KOPT-K1 (cell line): ENCODE measurements around the gene STARD4.

Source experiments
- H3K27ac ChIP-seq: fragments of 200-600 bp; sonication (generic); 2 replicates; pipeline ENCODE4 v1.5.1; 2016; ENCODE audit warnings: antibody characterized with exemption, mild to moderate bottlenecking, low read depth, low read length; ENCODE audit not compliant: poor library complexity, severe bottlenecking
- H3K36me3 ChIP-seq: fragments of 200-600 bp; sonication (generic); 2 replicates; pipeline ENCODE4 v1.5.1; 2017; ENCODE audit warnings: antibody characterized with exemption, mild to moderate bottlenecking, low read length, moderate library complexity; ENCODE audit not compliant: insufficient read depth
- H3K9me3 ChIP-seq: fragments of 200-600 bp; sonication (generic); 2 replicates; pipeline ENCODE4 v1.5.1; 2017; ENCODE audit warnings: antibody characterized with exemption, low read length, mild to moderate bottlenecking; ENCODE audit not compliant: insufficient read depth, poor library complexity, severe bottlenecking

STARD4 gene, protein sequence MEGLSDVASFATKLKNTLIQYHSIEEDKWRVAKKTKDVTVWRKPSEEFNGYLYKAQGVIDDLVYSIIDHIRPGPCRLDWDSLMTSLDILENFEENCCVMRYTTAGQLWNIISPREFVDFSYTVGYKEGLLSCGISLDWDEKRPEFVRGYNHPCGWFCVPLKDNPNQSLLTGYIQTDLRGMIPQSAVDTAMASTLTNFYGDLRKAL

DNA sequence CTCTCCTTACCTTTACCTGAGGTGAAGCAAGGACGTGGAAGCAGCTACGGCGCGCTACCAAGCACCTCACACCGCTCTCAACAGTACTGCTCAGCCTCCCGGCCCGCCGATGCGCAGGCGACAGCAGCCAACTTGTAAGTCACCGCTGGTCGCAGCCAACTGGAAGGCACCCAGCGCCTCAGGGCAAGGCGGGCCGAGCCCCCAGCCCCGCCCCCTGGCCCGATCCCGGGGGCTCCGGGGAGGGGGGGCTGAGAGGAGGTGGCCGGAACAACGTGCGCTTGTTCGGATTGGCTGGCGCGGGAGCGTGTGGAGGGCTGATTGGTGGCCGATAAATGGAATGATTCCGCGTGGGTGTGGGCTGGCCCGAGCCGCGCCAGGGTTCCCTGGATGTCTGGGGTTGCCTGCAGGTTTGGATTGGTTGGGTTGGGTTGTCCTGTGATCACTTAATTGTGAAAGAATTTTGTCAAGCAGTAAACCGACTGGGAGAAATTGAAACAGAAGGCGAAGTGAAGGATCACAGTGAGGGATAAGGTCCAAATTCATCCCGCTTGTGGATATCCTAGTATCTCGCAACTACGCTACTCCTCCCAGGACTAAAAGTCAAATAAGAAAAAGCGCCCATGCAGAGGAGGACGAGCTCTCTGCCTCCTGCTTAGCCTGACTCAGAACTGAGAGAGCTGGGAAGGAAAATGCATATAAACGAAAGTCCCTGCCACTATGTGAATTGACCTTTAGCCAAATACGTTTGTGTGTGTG, at the start of gene STARD4:
STARD4 (minus strand) TSS at position 161 of the 756 bp plus-strand sequence. CDS start 5,102 bp downstream, outside the sequence.
- Histone ChIP-seq H3K36me3 (0 out of 2 replicates have a peak, but pooled peaks cover 7% of the 10 kb centered on the region), H3K9me3 (no peaks in the 10 kb centered on the region), H3K27ac (peak within 1 kb of the TSS; percentile 98)

DNA sequence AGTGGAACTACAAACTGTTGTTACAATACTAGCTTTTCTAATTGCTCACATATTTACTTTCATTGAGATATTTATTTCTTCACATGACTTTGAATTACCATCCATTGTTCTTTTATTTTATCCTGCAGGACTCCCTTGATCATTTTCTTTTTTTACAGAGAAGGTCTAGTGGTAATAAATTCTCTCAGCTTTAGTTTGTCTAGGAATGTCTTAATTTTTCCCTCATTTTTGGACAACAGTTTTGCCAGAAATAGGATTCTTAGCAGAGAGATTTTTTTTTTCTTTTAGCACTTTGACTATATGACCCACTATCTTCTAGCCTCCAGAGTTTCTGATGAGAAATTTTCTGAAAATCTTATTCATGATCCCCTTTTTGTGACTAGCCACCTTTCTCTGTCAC, 47.3 kb upstream of the STARD4 start:
- no peak overlapping the region for H3K27ac ChIP-seq
- no peaks in the 10 kb centered on the region for H3K36me3 ChIP-seq
- peaks cover 5% of the 10 kb centered on the region for H3K9me3 ChIP-seq

DNA sequence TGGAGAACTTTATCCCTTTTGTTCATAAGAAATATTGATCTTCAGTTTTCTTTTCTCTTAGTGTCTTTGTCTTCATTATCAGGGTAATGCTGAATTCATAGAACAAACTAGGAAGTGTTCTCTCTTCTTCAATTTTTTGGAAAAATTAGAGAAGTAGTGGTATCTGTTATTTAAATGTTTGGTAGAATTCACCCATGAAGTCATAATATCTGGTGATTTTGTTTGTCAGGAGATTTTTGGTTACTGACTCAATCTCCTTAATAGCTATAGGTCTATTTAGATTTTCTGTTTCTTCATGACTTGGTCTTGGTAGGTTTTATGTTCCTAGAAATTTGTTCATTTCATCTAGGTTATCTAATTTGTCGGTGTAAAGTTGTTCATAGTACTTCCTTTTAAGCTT, 45.4 kb upstream of the STARD4 start:
- Histone ChIP-seq H3K9me3 (peaks cover 5% of the 10 kb centered on the region), H3K27ac (no peak overlapping the region), H3K36me3 (no peaks in the 10 kb centered on the region)

DNA sequence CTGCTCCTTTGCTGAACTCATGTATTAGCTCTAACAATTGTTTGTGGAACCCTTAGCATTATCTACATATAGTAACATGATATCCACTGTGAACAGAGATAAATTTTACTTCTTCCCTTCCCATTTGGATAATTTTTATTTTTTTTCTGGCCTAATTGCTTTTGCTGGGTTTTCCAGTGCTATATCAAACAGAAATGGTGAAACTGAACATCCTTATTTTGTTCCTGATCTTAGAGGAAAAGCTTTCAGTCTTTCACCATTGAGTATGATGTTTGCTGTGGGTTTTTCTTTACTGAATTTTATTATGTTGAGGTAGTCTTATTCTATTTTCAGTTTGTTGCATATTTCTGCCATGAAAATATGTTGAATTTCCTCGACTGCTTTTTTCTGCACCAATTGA, 44.8 kb upstream of the STARD4 start:
- no peak overlapping the region for H3K27ac ChIP-seq
- peaks cover 5% of the 10 kb centered on the region for H3K9me3 ChIP-seq

DNA sequence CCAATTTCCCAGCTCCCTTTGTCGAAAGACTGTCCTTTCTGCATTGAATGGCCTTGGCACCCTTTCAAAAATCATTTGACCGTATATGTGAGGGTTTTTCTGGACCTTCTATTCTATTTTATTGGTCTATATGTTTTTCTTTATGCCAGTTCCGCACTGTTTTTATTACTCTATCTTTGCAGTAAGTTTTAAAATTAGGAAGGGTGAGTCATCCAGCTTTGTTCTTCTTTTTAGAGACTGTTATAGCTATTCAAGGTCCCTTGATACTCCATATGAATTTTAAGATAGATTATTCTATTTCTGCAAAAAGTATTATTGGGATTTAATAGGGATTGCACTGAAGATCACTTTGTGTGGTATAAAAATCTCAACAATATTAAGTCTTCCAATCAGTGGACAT, 44.2 kb upstream of the STARD4 start:
- no peak overlapping the region for H3K27ac ChIP-seq
- no peaks in the 10 kb centered on the region for H3K36me3 ChIP-seq
- H3K9me3 ChIP-seq: peaks cover 5% of the 10 kb centered on the region

More for the DNA sequence above, 44.8 kb upstream of the STARD4 start:
- no peaks in the 10 kb centered on the region for H3K36me3 ChIP-seq

DNA sequence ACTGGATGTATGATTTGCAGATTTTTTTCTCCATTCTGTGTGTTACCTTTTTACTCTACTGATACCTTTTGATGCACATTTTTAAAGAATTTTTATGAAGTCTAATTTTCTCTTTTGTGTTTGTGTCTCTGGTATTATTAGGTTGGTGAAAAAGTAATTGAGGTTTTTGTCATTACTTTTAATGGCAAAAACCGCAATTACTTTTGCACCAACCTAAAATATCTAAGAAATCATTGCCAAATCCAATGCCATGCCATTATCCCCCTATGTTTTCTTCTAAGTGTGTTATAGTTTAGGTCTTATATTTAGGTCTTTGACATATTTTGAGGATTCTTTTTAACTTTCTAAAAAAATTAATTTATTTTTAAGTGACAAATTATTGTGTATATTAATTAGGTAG, 43.4 kb upstream of the STARD4 start:
- Histone ChIP-seq H3K27ac (no peak overlapping the region), H3K36me3 (no peaks in the 10 kb centered on the region), H3K9me3 (peaks cover 5% of the 10 kb centered on the region)

DNA sequence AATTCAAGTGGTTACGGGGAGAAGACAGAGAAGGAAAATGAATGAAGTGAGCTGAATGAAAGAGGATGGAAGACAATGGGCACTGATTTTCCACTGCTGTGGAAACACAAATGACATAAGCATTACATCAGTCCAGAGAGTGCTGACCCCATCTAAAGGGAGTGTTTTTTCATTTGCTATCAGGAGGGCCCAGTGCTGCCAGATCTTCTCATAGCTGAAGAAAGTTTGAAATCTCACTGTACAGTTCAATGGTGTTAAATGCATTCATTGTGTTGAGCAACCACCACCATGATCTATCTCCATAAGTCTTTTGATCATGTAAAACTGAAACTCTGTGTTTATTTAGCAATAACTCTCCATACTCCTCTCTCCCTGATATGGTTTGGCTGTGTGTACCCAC, 41.5 kb upstream of the STARD4 start:
- H3K27ac ChIP-seq: no peak overlapping the region
- H3K9me3 ChIP-seq: peaks cover 5% of the 10 kb centered on the region
- no peaks in the 10 kb centered on the region for H3K36me3 ChIP-seq

DNA sequence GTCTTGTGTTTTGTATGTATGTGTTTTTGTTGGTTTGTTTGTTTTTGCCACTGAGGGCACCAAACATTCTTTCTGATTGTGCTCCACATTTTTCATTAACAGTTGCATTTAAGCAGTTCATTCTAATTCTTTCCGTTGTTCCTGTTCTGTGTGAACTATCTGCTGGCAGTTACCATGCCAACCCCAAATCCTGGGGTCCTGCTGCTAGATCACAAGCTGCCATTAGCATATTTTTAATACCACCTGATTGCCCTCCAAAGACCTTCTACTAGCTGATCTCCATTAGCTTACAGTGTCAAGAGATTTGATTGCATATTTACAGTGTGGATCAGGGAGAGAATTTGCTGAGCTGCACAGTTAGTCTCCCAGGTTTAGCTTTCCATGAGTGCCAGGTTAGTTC, 40.6 kb upstream of the STARD4 start:
- Histone ChIP-seq H3K36me3 (no peaks in the 10 kb centered on the region), H3K27ac (no peak overlapping the region), H3K9me3 (peaks cover 5% of the 10 kb centered on the region)

DNA sequence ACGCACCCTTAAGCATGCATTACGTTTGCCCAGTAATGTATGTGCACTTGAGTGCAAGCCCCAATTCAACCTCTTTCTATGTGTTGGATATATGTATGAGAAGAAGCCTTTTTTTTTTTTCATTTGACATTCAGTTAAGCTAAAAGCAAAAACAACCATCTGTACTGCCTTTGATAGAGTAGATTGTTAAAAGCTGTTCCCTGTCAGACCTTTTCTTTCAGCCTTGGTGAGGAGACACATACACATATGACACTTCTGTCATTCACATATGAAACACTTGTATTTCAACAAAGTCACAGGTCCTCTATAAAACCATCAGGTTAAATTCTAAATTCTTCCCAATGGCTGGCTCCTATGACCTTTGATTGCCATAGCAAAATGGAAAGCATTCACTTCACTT, 40.2 kb upstream of the STARD4 start:
- no peak overlapping the region for H3K27ac ChIP-seq

DNA sequence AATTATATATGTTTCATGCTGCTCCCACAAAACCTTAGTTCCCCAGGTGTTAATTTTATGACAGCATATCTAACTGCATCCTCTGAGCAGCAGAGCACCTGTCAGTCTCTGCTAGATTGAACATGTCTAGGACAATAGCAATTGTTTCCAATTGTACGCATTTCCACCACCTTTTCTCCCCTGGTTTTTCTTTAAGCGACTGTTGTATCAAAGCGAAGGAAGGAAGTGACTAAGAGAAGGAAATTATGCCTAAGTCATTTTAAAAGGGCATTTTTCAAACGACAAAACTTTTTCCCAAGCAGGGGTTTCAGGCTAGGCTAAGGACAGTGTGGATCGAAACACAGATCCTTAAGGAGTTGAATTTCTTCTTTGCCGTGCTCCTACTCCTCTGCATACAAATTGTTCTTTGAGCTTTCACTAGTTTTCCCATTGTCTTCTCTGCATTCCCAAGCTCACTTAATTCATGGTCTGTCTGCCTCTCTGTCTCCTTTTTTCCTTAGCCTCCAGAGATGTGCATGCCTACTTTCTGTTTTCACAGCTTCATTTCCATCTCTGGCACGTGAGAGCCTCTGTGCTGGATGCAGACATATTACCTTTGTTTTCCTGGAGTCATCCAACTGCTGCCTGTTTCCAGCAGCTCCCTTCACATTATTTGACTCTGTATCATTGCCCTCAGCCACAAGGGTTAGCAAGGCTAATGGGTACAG, 39.4 kb upstream of the STARD4 start:
- Histone ChIP-seq H3K27ac (no peak overlapping the region), H3K36me3 (no peaks in the 10 kb centered on the region), H3K9me3 (peaks cover 5% of the 10 kb centered on the region)

More for the DNA sequence above, 40.2 kb upstream of the STARD4 start:
- Histone ChIP-seq H3K9me3 (peaks cover 5% of the 10 kb centered on the region), H3K36me3 (no peaks in the 10 kb centered on the region)

DNA sequence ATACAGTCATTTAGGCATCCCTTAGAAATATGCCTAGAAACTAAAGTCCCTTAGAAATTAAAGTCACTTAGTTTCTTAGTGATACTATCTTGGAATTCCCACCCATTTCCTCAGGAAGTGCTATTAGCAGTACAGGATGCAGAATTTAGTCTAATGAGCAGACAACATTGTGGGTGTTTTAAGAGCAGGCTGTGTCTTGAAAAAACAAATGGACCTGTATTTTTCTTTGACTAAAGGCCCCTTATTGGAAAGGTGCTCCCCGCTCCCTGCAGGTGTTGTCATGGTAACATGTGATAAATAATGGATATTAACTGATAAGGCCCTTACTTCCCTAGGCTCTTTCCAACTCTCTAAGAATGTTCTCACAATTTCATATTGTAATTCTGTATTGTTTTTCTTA, 38.8 kb upstream of the STARD4 start:
- H3K9me3 ChIP-seq: no peaks in the 10 kb centered on the region
- H3K36me3 ChIP-seq: no peaks in the 10 kb centered on the region
- H3K27ac ChIP-seq: no peak overlapping the region

DNA sequence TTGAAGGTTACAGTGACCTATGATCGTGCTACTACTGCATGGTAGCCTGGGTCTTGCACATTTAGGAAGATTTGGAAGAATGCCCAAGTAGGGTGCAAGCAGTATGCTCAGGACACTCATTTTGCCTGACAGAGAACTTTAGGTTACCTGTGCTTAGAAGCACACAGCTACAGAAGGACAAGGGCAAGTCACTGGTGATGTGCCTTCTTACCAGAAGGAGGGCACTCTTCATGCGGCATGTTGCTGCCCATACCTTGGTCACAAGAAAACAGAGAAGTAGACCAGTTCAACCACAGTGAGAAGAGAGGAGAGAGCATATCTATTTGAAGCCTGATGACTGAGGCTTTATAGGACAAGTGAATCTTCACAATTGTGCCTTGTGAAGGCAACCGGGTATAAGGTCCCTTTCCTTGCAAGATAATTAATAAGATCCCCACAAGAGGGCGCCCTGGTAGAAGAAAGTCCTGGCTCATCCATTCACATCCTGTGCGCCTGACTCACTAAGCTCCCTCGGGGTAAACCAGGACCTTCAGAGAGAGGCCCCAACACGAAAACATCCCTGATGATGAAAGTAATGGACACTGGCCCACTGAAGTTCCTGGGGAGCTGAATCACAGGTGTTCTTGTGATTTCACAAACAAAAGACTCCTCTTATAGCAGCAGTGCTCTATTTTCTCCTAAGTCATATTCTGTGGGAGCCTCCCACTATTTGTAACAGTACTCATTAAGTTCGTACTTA, 38.1 kb upstream of the STARD4 start:
- H3K9me3 ChIP-seq: no peaks in the 10 kb centered on the region
- no peak overlapping the region for H3K27ac ChIP-seq
- no peaks in the 10 kb centered on the region for H3K36me3 ChIP-seq

DNA sequence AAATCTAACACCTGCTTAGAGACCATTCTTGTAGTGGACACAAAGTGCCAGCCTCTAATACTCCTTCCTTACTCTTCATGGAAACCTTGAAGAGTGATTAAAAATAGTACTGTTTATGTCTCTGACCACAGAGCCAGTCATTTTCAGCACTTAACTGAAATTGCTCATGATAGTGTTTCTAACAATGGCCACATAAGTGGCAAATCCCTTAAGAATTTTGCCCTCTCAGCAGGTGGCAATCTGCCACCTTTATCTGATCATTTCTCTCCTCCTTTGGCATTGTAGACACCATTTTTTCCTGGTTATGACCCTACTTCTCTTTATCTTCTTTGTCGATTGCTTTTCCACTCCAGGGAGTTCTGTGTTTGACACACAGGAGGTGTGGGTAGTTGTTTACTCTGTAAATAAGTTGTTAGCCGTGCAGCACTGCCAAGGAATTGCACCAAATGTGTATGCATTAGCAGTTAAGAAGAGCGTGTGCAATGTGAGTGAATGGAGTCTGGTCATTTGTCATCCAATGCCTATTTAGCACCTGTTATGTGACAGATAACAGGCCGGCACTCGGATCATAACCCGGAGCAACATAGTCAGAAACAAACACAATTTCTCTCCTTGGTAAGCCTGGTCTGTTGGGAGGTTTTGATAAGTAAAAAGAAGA, 36.8 kb upstream of the STARD4 start:
- H3K27ac ChIP-seq: no peak overlapping the region
- no peaks in the 10 kb centered on the region for H3K9me3 ChIP-seq
- no peaks in the 10 kb centered on the region for H3K36me3 ChIP-seq

DNA sequence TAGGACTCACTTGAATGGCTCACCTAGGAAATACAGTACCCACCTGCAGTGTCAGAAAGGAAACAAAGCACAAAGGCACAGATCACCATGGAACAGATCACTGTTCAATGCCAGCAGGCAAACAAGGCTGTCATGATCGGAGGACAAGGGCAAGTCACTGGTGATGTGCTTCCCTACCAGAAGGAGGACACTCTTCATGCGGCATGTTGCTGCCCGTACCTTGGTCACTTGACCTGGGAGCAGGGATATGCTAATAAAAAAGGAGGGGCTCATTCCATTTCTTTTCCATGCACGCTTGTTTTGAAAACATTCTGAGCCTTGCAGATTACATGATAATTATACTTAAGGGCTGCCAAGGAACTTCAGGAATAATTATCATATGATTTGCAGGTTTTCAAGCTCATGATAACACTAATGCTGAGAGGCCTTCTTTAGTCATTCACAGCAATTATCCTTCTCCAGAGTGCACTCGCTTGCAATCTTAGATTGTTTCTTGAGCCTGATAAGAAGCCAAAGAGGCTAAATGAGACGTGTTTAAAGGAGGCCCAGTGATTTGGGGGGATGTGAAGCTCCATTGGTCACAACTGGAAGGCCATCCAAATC, 36.1 kb upstream of the STARD4 start:
- no peak overlapping the region for H3K27ac ChIP-seq
- H3K36me3 ChIP-seq: no peaks in the 10 kb centered on the region
- H3K9me3 ChIP-seq: no peaks in the 10 kb centered on the region
